ENCODE measurements around the gene PRPF31. TPM values are rescaled to one million over a fixed set of nuclear protein-coding genes. Genes with fewer than 3 reads are reported as not detected.

PRPF31 gene
- total RNA-seq, 1 experiment from 2014 or later, result 84.4 TPM

DNA sequence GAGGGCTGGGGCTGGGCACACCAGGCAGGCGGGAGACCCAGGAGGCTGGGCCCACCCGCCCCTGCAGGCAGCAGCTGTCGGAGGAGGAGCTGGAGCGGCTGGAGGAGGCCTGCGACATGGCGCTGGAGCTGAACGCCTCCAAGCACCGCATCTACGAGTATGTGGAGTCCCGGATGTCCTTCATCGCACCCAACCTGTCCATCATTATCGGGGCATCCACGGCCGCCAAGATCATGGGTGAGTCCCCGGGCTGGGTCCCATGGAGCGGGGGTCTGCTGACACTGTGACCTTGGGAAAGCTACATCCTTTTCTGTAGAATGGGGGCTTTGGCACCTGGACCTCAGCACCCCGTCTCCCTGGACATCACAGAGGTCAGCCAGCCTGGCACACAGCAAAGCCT, 8.1 kb downstream of the PRPF31 start:
- H3K18ac ChIP-seq (ENCODE audit: insufficient read length, low read depth, low read length), result no peak overlapping the region
- no peaks in the 10 kb centered on the region for H3K27me3 Mint-ChIP-seq (ENCODE audit: low read depth)
- H2BK20ac ChIP-seq (ENCODE audit: low read depth, low read length, poor library complexity, severe bottlenecking), result no peak overlapping the region

More for the DNA sequence above, 8.1 kb downstream of the PRPF31 start:
- Mint-ChIP-seq H3K27ac (no peak overlapping the region), H3K4me3 (no peak overlapping the region), H3K36me3 (ENCODE audit: insufficient read depth in 1 of 3, low read depth in 3 of 3) (peaks cover 40 to 82% (median 78%) of the 10 kb centered on the region in 3 experiments), H3K9me3 (no peaks in the 10 kb centered on the region), H3K4me1 (no peaks in the 10 kb centered on the region)
- Histone ChIP-seq H3K56ac (ENCODE audit: insufficient read length, low read depth, low read length) (no peak overlapping the region), H3K9me3 (ENCODE audit: control insufficient read depth, low read depth, low read length) (no peaks in the 10 kb centered on the region), H2BK5ac (ENCODE audit: insufficient read length, low read length) (no peak overlapping the region), H3K23me2 (ENCODE audit: insufficient read length, low read depth, low read length, poor library complexity, severe bottlenecking) (no peaks in the 10 kb centered on the region), H2BK15ac (ENCODE audit: low read depth, low read length) (no peak overlapping the region), H3K27ac (ENCODE audit: insufficient read length, low read depth, low read length) (no peak overlapping the region), H3K79me2 (ENCODE audit: insufficient read depth, low read length) (no peaks in the 10 kb centered on the region; the same call in 1 of the 2 replicates), H4K5ac (ENCODE audit: insufficient read length, low read depth, low read length) (no peak overlapping the region), H3K4ac (ENCODE audit: low read depth, low read length) (no peak overlapping the region), H3K4me1 (ENCODE audit: insufficient read depth, low read length) (no peaks in the 10 kb centered on the region), H4K8ac (replicated peaks; ENCODE audit: insufficient read length, low read depth, low read length) (no peak overlapping the region), H3K14ac (ENCODE audit: insufficient read depth, low read length) (no peak overlapping the region), H3K79me1 (ENCODE audit: insufficient read depth, low read depth, low read length, poor library complexity, severe bottlenecking) (no peaks in the 10 kb centered on the region), H3K4me2 (ENCODE audit: insufficient read depth, insufficient read length, low read length) (no peak overlapping the region), H3K27me3 (ENCODE audit: insufficient read depth, low read length) (no peaks in the 10 kb centered on the region), H2BK12ac (ENCODE audit: insufficient read length, low read depth, low read length) (no peak overlapping the region), H3K23ac (ENCODE audit: insufficient read length, low read depth, low read length) (no peak overlapping the region), H3K9ac (ENCODE audit: extremely low read depth, insufficient read length, low read length) (no peak overlapping the region), H2AFZ (ENCODE audit: low read length) (no peak overlapping the region), H2BK120ac (ENCODE audit: low read depth, low read length, poor library complexity, severe bottlenecking) (no peak overlapping the region), H2AK5ac (ENCODE audit: insufficient read length, low read length) (no peak overlapping the region), H3T11ph (ENCODE audit: low read length) (no peak overlapping the region), H4K91ac (ENCODE audit: insufficient read length, low read depth, low read length) (no peak overlapping the region), H4K20me1 (ENCODE audit: control insufficient read depth, insufficient read depth, insufficient read length) (no peaks in the 10 kb centered on the region)
- DNase-seq, result no peak
- TF ChIP-seq, protein P1, sequence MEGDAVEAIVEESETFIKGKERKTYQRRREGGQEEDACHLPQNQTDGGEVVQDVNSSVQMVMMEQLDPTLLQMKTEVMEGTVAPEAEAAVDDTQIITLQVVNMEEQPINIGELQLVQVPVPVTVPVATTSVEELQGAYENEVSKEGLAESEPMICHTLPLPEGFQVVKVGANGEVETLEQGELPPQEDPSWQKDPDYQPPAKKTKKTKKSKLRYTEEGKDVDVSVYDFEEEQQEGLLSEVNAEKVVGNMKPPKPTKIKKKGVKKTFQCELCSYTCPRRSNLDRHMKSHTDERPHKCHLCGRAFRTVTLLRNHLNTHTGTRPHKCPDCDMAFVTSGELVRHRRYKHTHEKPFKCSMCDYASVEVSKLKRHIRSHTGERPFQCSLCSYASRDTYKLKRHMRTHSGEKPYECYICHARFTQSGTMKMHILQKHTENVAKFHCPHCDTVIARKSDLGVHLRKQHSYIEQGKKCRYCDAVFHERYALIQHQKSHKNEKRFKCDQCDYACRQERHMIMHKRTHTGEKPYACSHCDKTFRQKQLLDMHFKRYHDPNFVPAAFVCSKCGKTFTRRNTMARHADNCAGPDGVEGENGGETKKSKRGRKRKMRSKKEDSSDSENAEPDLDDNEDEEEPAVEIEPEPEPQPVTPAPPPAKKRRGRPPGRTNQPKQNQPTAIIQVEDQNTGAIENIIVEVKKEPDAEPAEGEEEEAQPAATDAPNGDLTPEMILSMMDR (conservative IDR thresholded peaks at IDR 0.05), result no peak
- WGBS (ENCODE audit: extremely low coverage, insufficient read length, low lambda C conversion rate), result no CpG with 5 or more reads among the region's 17 CpGs
